GM18867 (cell line): ENCODE measurements around the gene RIC8A.

Experiments used
- ATAC-seq: cut with Tn5 transposase; IDR thresholded peaks from one replicate; pipeline ENCODE4 v1.9.1; 2021; ENCODE audit warnings: mild to moderate bottlenecking, moderate library complexity; ENCODE audit not compliant: unreplicated experiment

RIC8A gene

DNA sequence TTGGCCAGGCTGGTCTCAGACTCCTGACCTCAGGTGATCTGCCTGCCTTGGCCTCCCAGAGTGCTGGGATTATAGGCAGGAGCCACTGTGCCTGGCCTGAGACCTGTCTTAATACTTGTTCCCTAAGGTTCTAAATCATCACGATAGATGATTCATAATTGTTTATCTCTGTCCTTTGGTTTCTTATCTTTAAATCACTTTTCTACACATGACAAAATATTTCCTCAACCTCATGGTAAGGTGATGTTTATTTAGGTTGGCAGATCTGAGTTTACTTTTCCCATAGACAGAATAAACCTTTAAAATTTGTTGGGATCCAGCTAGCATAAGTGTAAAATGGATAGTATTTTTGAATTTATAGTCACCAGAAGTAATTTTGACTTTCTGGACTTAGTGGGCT lies 32.8 kb downstream of the RIC8A start:
- no peak for ATAC-seq

DNA sequence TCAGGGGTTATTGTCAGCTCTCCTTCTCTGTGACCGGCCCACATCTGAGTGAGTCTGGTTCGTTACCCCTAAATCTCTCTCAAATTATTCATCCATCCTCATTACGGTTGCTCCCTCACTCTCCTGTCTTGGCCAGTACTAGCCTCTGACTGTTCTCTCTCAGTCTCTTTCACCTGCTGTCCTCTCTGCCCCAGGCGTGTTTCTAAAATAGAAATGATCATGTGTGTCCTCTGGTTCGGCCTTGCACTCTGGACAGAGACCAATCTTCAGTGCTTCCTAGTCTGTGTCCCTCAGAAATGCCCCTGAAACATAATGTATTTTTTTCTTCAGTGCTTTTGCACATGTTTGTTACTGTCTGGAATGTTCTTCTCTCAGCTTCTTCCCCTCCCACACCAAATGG lies 34.1 kb downstream of the RIC8A start:
- ATAC-seq = no peak

DNA sequence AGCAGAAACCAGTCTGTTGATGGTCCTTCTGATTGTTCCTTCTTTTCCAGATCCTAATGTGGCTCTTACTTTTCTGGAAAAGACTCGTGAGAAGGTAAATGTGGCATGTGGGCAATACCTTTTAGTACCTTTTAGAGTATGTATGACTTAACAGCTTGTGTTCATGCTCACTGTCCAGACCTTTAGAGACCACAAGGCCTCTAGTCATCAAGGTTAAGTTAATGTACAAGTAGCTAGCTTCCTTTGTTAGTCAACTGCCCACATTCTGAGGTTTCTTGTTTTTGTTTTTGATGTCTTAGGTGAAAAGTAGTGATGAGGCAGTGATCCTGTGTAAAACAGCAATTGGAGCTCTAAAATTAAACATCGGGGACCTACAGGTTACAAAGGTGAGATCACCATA lies 36.9 kb downstream of the RIC8A start:
- no peak for ATAC-seq

DNA sequence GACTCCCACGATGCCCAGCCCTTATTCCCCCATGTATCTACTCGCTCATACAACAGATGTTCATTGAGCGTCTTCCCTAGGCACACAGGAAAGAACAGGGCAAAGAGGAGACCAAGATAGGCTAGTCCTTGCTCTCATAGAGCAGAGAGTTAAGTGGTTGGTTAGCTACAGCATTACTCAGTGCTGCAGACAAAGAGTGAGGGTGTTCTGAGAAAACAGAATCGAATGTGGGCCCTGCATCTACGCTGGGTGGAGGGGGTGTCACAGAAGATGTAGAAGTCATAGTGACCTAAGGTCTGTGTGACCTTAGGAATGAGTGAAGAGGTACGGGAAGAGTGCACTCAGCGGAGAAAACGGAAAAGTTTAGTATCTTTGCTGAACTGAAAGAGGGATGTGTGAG lies 41.6 kb downstream of the RIC8A start:
- no peak for ATAC-seq

DNA sequence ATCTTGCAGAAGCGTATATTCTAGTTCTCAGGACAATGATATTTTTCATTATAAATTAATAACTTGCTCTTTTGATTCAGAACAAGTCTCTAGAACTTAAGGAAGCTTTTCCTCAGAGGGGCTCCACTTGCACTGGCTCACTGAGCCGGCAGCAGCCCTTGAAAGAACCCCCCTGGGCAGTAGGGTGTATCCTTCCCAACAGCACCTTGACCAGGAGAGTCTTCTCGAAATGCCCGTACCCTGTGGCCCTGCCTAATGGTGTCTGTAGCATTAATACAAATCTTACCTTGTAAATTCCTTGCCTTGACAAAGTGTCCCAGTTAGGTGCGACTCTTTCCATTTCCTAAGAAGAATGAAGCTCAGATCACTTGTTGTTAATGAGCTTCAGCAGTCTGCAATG lies 42.8 kb downstream of the RIC8A start:
- ATAC-seq = no peak

DNA sequence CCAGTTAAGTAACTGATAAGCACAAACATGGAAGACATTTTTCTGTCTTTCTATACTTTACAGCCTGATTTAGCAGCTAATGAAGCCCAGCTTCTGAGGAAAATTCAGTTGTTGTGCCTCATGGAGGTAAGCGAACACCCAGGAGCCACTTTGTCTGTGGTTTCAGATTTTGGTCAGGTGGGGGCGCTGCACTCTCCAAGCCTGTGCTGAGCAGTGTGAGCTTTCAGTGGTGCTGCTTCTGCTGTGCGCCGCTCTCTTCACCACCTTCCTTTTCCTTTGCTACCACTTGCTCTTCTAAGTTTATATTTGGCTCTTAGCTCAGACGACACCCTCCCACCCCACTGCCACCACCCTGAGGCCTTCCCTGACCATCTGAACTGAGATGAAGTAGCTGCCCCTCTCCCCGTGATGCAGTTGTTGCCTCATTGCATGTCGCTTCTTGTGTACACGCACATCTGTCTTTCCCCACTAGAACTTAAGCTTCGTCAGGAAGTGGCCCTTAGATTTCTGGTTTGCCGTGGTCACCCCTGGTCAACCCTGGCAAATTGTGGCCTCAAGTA lies 43.3 kb downstream of the RIC8A start:
- no peak for ATAC-seq

DNA sequence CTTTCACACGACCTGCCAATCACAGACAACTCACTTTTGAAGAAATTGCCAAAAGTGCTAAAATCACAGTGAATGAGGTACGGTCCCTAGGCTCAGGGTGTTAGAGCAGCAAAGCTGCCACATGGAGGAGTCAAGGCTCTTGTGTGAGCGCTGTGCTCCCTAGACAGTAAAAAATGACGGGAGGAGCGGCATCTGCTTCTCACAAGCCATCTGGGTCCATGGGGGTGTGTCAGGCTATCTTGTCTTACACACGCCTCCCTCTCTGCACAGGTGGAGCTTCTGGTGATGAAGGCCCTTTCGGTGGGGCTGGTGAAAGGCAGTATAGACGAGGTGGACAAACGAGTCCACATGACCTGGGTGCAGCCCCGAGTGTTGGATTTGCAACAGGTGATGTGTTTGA lies 44.0 kb downstream of the RIC8A start:
- ATAC-seq = no peak

DNA sequence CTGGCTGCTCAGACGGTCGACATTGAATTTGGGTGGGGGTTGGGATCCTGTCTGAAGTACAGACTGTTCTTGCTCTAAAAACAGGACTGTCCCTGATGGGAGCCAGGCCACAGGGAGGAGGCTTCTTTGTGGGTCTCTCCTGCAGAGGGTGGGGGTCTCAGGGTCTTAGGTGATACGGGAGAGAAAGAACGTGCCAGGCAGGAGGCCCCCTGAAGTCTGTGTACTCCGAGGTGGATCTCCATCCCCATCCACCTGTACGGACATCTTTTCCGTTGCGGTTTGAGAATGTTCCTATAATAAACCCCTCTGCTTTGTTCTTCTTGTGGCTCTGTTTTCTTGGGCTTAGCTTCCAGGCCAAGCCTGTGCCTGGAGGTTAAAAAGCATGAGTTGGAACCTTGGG lies 45.2 kb downstream of the RIC8A start:
- no peak for ATAC-seq

DNA sequence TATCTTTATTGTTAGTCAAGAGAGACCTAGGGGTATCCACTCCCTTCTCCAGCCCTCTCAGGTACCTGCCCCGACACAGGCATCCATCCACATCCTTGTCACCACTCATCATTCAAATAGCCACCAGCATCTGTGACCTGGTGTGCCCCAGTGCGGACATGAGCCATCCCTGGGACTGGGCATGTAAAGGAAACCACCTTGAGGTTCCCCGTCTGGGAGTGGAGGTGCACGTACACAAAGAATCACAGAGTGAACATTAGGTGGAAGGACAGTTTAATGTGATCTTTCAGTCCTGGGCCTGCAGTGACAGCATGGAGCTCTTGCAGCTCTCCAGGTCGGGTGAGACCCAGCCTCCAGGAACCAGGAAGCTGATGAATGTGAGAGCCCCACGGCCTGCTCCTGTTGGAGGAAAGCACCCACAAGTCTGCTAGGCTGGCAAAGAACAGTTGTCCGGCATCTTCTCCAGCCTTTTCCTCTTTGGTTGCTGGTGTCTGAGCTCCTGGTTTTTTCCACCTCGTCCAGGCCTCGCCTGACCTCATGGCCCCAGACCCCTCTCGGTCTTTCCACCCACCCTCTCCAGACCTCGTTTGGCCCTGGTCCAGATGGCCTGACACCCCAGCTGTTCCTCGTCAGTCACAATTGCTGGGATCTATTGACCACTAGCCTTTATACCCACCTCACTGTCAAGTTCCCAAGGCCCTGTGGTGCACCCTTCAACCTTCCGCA lies 45.8 kb downstream of the RIC8A start:
- no peak for ATAC-seq

DNA sequence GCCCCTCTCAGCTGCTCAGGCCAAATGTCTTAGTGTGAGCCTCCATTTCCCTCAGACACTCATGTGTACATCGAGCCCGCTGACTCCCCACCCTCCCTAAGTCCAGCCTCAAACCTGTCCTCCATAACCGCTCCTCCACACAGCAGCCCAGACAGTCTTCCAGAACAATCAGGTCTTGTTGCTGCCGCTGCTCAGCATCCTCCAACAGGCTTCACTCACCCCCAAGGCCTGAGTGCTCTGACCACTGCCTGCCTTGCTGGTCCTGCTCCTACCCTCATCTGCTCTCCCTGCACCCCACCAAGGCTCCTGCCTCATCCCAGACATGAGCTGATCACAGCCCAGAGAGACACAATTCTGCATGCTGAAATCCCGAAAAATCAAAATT lies 46.4 kb downstream of the RIC8A start:
- no peak for ATAC-seq

DNA sequence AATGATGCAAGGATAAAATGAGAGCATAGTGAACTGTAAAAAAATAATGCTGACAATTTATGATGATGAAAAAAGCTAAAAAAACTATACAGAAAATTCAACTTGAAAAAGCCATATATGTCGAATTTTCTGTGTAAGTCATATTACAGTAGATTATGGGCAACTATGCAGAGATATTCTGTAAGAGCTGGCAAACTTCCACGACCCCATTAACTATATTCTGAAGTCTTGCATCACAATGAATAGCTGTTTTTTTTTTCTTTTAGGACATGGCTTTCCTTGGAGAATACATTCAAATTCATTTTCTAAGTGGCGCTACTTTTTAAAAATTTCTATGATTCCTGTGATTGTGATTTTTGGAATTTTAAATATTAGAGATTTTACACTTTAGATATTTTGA lies 47.7 kb downstream of the RIC8A start:
- ATAC-seq = no peak

DNA sequence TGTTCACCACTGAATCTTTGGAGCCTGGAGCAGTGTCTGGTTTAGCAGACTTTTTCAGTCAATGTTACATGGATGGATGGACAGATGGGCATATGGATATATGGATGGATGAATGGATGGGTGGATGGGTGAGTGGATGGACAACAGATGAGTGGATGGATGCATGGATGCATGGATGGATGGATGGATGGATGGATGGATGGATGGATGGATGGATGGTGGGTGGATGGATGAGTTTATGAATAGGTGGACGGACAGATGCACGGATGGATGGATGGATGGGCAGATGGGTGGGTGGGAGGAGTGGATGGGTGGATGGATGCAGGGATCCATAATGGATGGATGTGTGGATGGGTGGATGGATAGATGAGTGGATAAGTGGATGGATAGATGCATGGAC lies 48.3 kb downstream of the RIC8A start:
- no peak for ATAC-seq

DNA sequence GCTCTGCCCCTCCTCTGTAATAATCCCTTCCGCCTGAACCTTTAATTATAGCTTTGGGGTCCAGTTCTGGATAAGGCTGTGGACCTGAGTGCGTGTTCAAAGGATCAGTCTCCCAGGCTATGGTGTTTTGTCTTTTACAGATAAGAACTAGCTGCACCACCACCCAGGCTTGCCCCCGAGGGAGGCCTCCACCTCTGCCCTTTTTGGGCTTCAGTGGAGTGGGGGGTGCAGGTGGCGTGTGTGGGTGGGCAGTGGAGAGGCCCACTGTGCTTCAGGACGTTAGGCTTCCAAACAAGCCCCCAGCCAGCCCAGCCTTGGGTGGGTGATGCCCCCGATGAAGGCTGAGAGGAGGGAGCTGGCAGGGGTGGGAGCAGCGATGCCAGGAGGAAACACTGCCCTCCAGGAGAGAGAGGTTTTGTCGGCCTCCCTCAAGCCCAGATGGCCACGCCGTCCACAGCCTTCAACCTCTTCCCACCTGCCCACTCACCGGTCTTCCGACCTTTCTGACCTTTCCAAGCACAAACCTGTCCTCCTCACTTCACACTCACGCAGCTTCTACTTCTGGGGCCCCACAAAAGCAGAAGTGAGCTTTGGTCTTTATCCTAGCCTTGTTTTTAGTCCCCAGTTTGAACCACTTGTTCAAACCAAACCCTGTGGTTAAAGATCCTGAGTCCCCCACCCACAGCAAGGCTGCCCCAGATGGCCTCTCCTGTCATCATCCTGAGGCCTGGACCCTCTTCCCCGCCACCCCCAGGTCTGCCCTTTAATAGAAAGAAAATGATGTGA lies 49.6 kb downstream of the RIC8A start:
- ATAC-seq = peak; percentile 55

DNA sequence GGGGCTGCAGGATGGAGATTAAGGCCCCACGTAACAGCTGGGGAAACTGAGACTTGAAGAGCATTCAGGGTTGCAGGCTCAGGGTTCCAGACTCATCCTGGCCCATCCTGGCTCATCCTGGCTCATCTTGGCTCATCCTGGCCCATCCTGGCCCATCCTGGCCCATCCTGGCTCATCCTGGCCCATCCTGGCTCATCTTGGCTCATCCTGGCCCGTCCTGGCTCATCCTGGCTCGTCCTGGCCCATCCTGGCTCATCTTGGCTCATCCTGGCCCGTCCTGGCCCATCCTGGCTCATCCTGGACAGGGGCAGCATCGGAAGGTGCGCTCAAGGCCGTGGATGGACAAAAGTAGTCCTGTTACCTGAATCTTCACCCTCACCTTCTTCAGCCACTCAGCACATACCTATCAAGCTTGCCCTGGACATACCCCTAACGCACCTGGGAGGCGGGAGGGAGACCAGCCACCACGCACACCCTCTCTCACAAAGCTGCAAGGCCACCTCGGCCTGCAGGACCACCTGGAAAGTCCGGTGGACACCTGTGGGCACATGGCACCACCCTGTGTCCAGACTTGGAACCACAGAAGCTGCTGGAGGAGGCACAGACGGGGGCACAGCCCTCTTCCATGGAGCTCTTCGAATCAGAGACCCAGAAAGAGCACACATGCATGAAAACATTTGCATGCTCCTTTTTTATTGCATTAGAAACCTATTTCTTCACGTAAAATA lies 50.4 kb downstream of the RIC8A start:
- no peak for ATAC-seq

DNA sequence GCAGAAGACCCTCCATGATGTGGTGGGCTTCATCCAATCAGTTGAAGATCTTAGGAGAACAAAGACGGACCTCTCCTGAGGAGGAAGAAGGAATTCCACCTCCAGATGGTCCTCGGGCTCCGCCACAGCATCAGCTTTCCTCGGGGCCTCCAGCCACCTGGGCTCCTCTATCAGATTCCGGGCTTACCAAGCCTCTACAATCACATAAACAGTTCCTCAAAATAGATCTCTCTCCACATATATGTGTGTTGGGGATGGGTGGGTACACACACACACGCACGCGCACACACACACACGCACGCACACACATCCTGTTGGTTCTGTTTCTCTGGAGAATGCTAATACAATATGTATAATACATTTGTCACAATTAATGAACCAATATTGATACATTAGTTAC lies 51.9 kb downstream of the RIC8A start:
- no peak for ATAC-seq

DNA sequence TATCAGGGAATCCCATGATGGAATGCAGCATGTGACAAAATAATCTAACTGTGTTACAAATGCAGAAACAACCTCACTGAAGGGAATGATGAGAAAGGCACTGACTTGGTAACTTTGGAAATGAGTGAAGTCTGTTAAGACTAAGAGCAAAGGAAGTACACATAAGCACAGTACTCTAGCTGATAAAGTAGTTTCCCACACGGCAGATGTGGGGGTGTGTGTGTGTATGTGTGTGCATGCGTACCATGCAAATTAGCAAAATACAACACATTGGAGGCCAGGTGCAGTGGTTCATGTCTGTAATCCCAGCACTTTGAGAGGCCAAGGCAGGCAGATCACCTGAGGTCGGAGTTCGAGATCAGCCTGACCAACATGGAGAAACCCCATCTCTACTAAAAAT lies 54.1 kb downstream of the RIC8A start:
- ATAC-seq = no peak
